HepG2 (cell line): ENCODE measurements around the gene VASN. TPM values are rescaled to one million over a fixed set of nuclear protein-coding genes. Genes with fewer than 3 reads are reported as not detected.

Experiments
- DR1 ChIP-seq: sonication (generic); formaldehyde crosslinking; IDR thresholded peaks from 2 replicates; pipeline ENCODE4 v1.8.0; 2021; ENCODE audit warnings: mild to moderate bottlenecking, missing genetic modification reagents, inconsistent platforms
- GFI1 ChIP-seq: sonication (generic); formaldehyde crosslinking; IDR thresholded peaks from 2 replicates; pipeline ENCODE4 v1.5.0; 2020; ENCODE audit warnings: missing genetic modification reagents, mild to moderate bottlenecking, borderline replicate concordance
- JUND ChIP-seq: sonication (generic); formaldehyde crosslinking; IDR thresholded peaks from 2 replicates; pipeline ENCODE4 v1.8.0; 2022; ENCODE audit warnings: mild to moderate bottlenecking, missing genetic modification reagents
- KLF12 ChIP-seq: sonication (generic); formaldehyde crosslinking; IDR thresholded peaks from 2 replicates; pipeline ENCODE4 v1.4.0; 2020; ENCODE audit warnings: missing genetic modification reagents, borderline replicate concordance
- RFX5 ChIP-seq: IDR thresholded peaks from 2 replicates; pipeline ENCODE4 v1.6.1; 2011; ENCODE audit warnings: low read depth, low read length, improper control_type of control experiment
- RORA ChIP-seq: sonication (generic); formaldehyde crosslinking; IDR thresholded peaks from 2 replicates; pipeline ENCODE4 v1.5.0; 2020; ENCODE audit warnings: mild to moderate bottlenecking, missing genetic modification reagents, moderate library complexity
- SUZ12 ChIP-seq: fragments of 150-350 bp; IDR thresholded peaks from 2 replicates; pipeline ENCODE4 v1.6.1; 2014; ENCODE audit warnings: low read depth, low read length
- ZNF180 ChIP-seq: sonication (generic); formaldehyde crosslinking; IDR thresholded peaks from 2 replicates; pipeline ENCODE4 v1.4.0; 2020; ENCODE audit warnings: low read depth, missing genetic modification reagents, borderline replicate concordance
- ZNF232 ChIP-seq: sonication (generic); formaldehyde crosslinking; IDR thresholded peaks from 2 replicates; pipeline ENCODE4 v1.4.0; 2020; ENCODE audit warnings: missing genetic modification reagents, borderline replicate concordance
- ZNF333 ChIP-seq: sonication (generic); formaldehyde crosslinking; IDR thresholded peaks from 2 replicates; pipeline ENCODE4 v1.4.0; 2020; ENCODE audit warnings: mild to moderate bottlenecking, missing genetic modification reagents, borderline replicate concordance
- ZNF589 ChIP-seq: sonication (generic); formaldehyde crosslinking; conservative IDR thresholded peaks from 2 replicates; pipeline ENCODE4 v1.8.0; 2022; ENCODE audit warnings: mild to moderate bottlenecking, moderate library complexity, missing genetic modification reagents
- polyA plus RNA-seq, 8 experiments: library from polyadenylated mRNA; depleted of rRNA in 3 of 8; stranded (reverse) in 7 of 8; unstranded in 1 of 8; fragments of >200 nt; fragmentation: Illumina TruSeq in 4 of 8; extraction: Trizol in 4 of 8; gene quantifications; 2 replicates each; pipeline versions ENCODE4 v1.2.1 to v1.2.3, GENCODE V29; 2011 to 2016; ENCODE audit warnings: low read depth in 4 of 8, missing spikeins in 1 of 8, mixed read lengths in 1 of 8; ENCODE audit not compliant: insufficient read depth in 1 of 8
- total RNA-seq, 5 experiments: library from RNA; depleted of rRNA; stranded (reverse); fragments of >200 nt; fragmentation: Illumina TruSeq; extraction: Trizol; gene quantifications; 2 replicates each; pipeline ENCODE4 v1.2.3, GENCODE V29; 2016; ENCODE audit warnings: low read depth in 1 of 5
- TF ChIP-seq, protein P1 (sequence below): sonication (generic); formaldehyde crosslinking; IDR thresholded peaks from 2 replicates; pipeline ENCODE4 v1.4.0; 2020; ENCODE audit warnings: missing genetic modification reagents, mild to moderate bottlenecking, borderline replicate concordance
- TF ChIP-seq, protein P2 (sequence below): sonication (generic); formaldehyde crosslinking; conservative IDR thresholded peaks from 2 replicates; pipeline ENCODE4 v1.4.0; 2020; ENCODE audit warnings: missing genetic modification reagents
- TF ChIP-seq, protein P3 (sequence below): sonication (generic); formaldehyde crosslinking; IDR thresholded peaks from 2 replicates; pipeline ENCODE4 v1.4.0; 2020; ENCODE audit warnings: missing genetic modification reagents, borderline replicate concordance
- TF ChIP-seq, protein P4 (sequence below): fragments of 450-650 bp; IDR thresholded peaks from 2 replicates; pipeline ENCODE4 v1.6.1; 2016
- TF ChIP-seq, protein P5 (sequence below): sonication (generic); formaldehyde crosslinking; IDR thresholded peaks from 2 replicates; pipeline ENCODE4 v1.4.0; 2020; ENCODE audit warnings: low read depth, mild to moderate bottlenecking, missing genetic modification reagents

Gene VASN
- total and polyA plus RNA-seq, 2 of the 13 experiments (the other 11 are each of a cell fraction or from before 2014, with no cell fraction given) = 8.4 to 18.2 TPM

DNA sequence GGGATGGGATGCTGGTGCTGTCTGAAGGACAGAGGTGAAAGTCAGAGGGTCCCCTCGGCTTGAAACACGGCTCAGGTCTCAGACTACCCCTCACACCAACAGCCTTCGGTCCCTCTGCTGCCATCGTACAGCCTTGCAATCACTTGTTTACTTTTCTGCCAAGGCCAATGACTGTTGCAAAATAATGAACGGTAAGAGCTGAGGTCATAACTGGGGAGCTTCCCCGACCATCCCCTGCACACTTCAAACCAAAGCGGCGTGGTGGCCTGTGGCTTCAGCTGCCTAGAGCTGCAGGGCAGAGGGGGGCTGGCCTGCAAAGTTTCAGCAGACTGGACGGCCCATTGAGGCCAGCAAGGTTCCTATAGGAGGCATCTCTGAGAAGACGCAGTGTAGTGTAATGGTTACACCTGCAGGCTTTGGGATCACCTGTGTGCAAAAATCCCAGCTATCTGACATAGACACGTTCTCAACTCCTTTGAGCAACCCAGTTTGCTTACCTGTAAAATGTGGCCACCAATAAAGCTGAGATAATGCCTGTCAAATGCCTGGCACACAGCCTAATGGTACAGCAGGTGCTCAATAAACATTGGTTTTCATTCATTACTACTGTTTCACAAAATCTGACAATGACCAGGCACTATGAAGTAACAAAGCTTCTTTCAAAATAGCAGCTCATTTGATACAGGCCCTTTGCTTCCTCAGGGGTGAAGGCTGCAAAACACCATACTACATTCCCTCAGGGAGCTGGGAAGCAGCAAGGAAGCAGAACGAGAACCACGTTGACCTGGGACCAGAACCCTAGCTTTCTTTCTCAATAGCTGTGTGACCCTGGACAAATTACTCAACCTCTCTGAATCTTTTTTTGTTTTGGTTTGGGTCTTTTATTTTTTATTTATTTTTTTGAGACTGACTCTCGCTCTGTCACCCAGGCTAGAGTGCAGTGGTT lies 25.5 kb upstream of the VASN start (continued):
- TF ChIP-seq, protein P1, sequence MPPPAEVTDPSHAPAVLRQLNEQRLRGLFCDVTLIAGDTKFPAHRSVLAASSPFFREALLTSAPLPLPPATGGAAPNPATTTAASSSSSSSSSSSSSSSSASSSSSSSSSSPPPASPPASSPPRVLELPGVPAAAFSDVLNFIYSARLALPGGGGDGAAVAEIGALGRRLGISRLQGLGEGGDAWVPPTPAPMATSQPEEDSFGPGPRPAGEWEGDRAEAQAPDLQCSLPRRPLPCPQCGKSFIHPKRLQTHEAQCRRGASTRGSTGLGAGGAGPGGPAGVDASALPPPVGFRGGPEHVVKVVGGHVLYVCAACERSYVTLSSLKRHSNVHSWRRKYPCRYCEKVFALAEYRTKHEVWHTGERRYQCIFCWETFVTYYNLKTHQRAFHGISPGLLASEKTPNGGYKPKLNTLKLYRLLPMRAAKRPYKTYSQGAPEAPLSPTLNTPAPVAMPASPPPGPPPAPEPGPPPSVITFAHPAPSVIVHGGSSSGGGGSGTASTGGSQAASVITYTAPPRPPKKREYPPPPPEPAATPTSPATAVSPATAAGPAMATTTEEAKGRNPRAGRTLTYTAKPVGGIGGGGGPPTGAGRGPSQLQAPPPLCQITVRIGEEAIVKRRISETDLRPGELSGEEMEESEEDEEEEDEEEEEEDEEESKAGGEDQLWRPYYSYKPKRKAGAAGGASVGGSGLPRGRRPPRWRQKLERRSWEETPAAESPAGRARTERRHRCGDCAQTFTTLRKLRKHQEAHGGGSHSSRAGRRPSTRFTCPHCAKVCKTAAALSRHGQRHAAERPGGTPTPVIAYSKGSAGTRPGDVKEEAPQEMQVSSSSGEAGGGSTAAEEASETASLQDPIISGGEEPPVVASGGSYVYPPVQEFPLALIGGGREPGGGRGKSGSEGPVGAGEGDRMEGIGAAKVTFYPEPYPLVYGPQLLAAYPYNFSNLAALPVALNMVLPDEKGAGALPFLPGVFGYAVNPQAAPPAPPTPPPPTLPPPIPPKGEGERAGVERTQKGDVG = 0 out of 2 replicates have a peak, but pooled peaks have one; percentile 22
- TF ChIP-seq, protein P2, sequence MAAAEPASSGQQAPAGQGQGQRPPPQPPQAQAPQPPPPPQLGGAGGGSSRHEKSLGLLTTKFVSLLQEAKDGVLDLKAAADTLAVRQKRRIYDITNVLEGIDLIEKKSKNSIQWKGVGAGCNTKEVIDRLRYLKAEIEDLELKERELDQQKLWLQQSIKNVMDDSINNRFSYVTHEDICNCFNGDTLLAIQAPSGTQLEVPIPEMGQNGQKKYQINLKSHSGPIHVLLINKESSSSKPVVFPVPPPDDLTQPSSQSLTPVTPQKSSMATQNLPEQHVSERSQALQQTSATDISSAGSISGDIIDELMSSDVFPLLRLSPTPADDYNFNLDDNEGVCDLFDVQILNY (CRISPR knock-in tag) = no peak
- TF ChIP-seq RORA (CRISPR knock-in tag) (no peak), SUZ12 (no peak), KLF12 (CRISPR knock-in tag) (no peak), RFX5 (0 out of 2 replicates have a peak, but pooled peaks have one; percentile 21), JUND (CRISPR knock-in tag) (peak; percentile 90), ZNF333 (CRISPR knock-in tag) (no peak), ZNF232 (CRISPR knock-in tag) (no peak), ZNF180 (CRISPR knock-in tag) (no peak), GFI1 (no peak; the same call in 1 of the 2 replicates), DR1 (CRISPR knock-in tag) (no peak; the same call in 1 of the 2 replicates), ZNF589 (CRISPR knock-in tag) (peak; percentile 76; the same call in 1 of the 2 replicates)
- TF ChIP-seq, protein P3, sequence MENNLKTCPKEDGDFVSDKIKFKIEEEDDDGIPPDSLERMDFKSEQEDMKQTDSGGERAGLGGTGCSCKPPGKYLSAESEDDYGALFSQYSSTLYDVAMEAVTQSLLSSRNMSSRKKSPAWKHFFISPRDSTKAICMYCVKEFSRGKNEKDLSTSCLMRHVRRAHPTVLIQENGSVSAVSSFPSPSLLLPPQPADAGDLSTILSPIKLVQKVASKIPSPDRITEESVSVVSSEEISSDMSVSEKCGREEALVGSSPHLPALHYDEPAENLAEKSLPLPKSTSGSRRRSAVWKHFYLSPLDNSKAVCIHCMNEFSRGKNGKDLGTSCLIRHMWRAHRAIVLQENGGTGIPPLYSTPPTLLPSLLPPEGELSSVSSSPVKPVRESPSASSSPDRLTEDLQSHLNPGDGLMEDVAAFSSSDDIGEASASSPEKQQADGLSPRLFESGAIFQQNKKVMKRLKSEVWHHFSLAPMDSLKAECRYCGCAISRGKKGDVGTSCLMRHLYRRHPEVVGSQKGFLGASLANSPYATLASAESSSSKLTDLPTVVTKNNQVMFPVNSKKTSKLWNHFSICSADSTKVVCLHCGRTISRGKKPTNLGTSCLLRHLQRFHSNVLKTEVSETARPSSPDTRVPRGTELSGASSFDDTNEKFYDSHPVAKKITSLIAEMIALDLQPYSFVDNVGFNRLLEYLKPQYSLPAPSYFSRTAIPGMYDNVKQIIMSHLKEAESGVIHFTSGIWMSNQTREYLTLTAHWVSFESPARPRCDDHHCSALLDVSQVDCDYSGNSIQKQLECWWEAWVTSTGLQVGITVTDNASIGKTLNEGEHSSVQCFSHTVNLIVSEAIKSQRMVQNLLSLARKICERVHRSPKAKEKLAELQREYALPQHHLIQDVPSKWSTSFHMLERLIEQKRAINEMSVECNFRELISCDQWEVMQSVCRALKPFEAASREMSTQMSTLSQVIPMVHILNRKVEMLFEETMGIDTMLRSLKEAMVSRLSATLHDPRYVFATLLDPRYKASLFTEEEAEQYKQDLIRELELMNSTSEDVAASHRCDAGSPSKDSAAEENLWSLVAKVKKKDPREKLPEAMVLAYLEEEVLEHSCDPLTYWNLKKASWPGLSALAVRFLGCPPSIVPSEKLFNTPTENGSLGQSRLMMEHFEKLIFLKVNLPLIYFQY (CRISPR knock-in tag) = peak; percentile 15; the same call in 1 of the 2 replicates
- TF ChIP-seq, protein P4, sequence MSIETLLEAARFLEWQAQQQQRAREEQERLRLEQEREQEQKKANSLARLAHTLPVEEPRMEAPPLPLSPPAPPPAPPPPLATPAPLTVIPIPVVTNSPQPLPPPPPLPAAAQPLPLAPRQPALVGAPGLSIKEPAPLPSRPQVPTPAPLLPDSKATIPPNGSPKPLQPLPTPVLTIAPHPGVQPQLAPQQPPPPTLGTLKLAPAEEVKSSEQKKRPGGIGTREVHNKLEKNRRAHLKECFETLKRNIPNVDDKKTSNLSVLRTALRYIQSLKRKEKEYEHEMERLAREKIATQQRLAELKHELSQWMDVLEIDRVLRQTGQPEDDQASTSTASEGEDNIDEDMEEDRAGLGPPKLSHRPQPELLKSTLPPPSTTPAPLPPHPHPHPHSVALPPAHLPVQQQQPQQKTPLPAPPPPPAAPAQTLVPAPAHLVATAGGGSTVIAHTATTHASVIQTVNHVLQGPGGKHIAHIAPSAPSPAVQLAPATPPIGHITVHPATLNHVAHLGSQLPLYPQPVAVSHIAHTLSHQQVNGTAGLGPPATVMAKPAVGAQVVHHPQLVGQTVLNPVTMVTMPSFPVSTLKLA = 0 out of 2 replicates have a peak, but pooled peaks have one; percentile 32
- TF ChIP-seq, protein P5, sequence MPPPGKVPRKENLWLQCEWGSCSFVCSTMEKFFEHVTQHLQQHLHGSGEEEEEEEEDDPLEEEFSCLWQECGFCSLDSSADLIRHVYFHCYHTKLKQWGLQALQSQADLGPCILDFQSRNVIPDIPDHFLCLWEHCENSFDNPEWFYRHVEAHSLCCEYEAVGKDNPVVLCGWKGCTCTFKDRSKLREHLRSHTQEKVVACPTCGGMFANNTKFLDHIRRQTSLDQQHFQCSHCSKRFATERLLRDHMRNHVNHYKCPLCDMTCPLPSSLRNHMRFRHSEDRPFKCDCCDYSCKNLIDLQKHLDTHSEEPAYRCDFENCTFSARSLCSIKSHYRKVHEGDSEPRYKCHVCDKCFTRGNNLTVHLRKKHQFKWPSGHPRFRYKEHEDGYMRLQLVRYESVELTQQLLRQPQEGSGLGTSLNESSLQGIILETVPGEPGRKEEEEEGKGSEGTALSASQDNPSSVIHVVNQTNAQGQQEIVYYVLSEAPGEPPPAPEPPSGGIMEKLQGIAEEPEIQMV = 0 out of 2 replicates have a peak, but pooled peaks have one; percentile 35
